ENCODE data around the gene PTPN2. TPM values are rescaled to one million over a fixed set of nuclear protein-coding genes. Genes with fewer than 3 reads are reported as not detected.
"Not testable (repeated sequence)": the region's sequence is repeated elsewhere in the genome, so short reads cannot be mapped to it uniquely, and the experiment has no call there.

Gene PTPN2
- total RNA-seq, 1 experiment from 2014 or later: 58.1 TPM

GRCh38 chr18:12766986-12767433 is 117.0 kb downstream of the PTPN2 start:
- peak; percentile 18 for TF ChIP-seq CTCF (IDR thresholded peaks at IDR 0.05; ENCODE audit: unreplicated experiment)
- Mint-ChIP-seq H3K4me1 (ENCODE audit: low read depth, unreplicated experiment) (no peaks in the 10 kb centered on the region), H3K36me3 (ENCODE audit: insufficient read depth, unreplicated experiment) (no peaks in the 10 kb centered on the region), H3K27ac (ENCODE audit: unreplicated experiment) (no peak overlapping the region), H3K9me3 (ENCODE audit: low read depth, unreplicated experiment) (no peaks in the 10 kb centered on the region), H3K27me3 (ENCODE audit: unreplicated experiment) (no peaks in the 10 kb centered on the region), H3K4me3 (ENCODE audit: low read depth, unreplicated experiment) (no peak overlapping the region)
- no TSS peak for BruUV-seq (replicated peaks)
- intact Hi-C loops (cut with micrococcal nuclease; ENCODE audit: unreplicated experiment): no loop called here
- DNase-seq: no peak
- CTCF ChIA-PET: interaction anchor here (0.6 to 1.0 kb wide), 2 partner anchors 22 to 53 kb away, joined by 3 to 4 read pairs; no protein-coding TSS in a partner anchor

GRCh38 chr18:12765586-12765985 is 118.5 kb downstream of the PTPN2 start:
- H3K36me3 Mint-ChIP-seq (ENCODE audit: insufficient read depth, unreplicated experiment): no peaks in the 10 kb centered on the region
- H3K27ac Mint-ChIP-seq (ENCODE audit: unreplicated experiment): no peak overlapping the region
- no TSS peak for BruUV-seq (replicated peaks)
- H3K9me3 Mint-ChIP-seq (ENCODE audit: low read depth, unreplicated experiment): no peaks in the 10 kb centered on the region
- no peak for TF ChIP-seq CTCF (IDR thresholded peaks at IDR 0.05; ENCODE audit: unreplicated experiment)
- no peaks in the 10 kb centered on the region for H3K4me1 Mint-ChIP-seq (ENCODE audit: low read depth, unreplicated experiment)
- DNase-seq: no peak
- H3K4me3 Mint-ChIP-seq (ENCODE audit: low read depth, unreplicated experiment): no peak overlapping the region
- no peaks in the 10 kb centered on the region for H3K27me3 Mint-ChIP-seq (ENCODE audit: unreplicated experiment)
- CTCF ChIA-PET: no interaction called here
- intact Hi-C loops (cut with micrococcal nuclease; ENCODE audit: unreplicated experiment): no loop called here

GRCh38 chr18:12765126-12765525 is 118.9 kb downstream of the PTPN2 start:
- H3K36me3 Mint-ChIP-seq (ENCODE audit: insufficient read depth, unreplicated experiment): no peaks in the 10 kb centered on the region
- DNase-seq: no peak
- CTCF ChIA-PET: no interaction called here
- no peak overlapping the region for H3K27ac Mint-ChIP-seq (ENCODE audit: unreplicated experiment)
- intact Hi-C loops (cut with micrococcal nuclease; ENCODE audit: unreplicated experiment): no loop called here
- TF ChIP-seq CTCF (IDR thresholded peaks at IDR 0.05; ENCODE audit: unreplicated experiment): no peak
- H3K4me3 Mint-ChIP-seq (ENCODE audit: low read depth, unreplicated experiment): no peak overlapping the region
- no TSS peak for BruUV-seq (replicated peaks)
- no peaks in the 10 kb centered on the region for H3K9me3 Mint-ChIP-seq (ENCODE audit: low read depth, unreplicated experiment)
- no peaks in the 10 kb centered on the region for H3K4me1 Mint-ChIP-seq (ENCODE audit: low read depth, unreplicated experiment)
- H3K27me3 Mint-ChIP-seq (ENCODE audit: unreplicated experiment): no peaks in the 10 kb centered on the region

- CTCF ChIA-PET; H3K27me3 Mint-ChIP-seq (ENCODE audit: unreplicated experiment); DNase-seq; BruUV-seq (replicated peaks); H3K4me1 Mint-ChIP-seq (ENCODE audit: low read depth, unreplicated experiment); intact Hi-C loops (cut with micrococcal nuclease; ENCODE audit: unreplicated experiment); H3K36me3 Mint-ChIP-seq (ENCODE audit: insufficient read depth, unreplicated experiment); H3K27ac Mint-ChIP-seq (ENCODE audit: unreplicated experiment); H3K4me3 Mint-ChIP-seq (ENCODE audit: low read depth, unreplicated experiment); H3K9me3 Mint-ChIP-seq (ENCODE audit: low read depth, unreplicated experiment): not testable (repeated sequence)
These were observed 125.5 kb downstream of the PTPN2 start for GRCh38 chr18:12758566-12758965.

- H3K4me3 Mint-ChIP-seq (ENCODE audit: low read depth, unreplicated experiment); H3K27ac Mint-ChIP-seq (ENCODE audit: unreplicated experiment); H3K9me3 Mint-ChIP-seq (ENCODE audit: low read depth, unreplicated experiment); BruUV-seq (replicated peaks); H3K27me3 Mint-ChIP-seq (ENCODE audit: unreplicated experiment); CTCF ChIA-PET; intact Hi-C loops (cut with micrococcal nuclease; ENCODE audit: unreplicated experiment); H3K4me1 Mint-ChIP-seq (ENCODE audit: low read depth, unreplicated experiment); DNase-seq; H3K36me3 Mint-ChIP-seq (ENCODE audit: insufficient read depth, unreplicated experiment): not testable (repeated sequence)
These were observed 127.3 kb downstream of the PTPN2 start for GRCh38 chr18:12756619-12757239.

GRCh38 chr18:12755606-12756005 is 128.4 kb downstream of the PTPN2 start:
- H3K9me3 Mint-ChIP-seq (ENCODE audit: low read depth, unreplicated experiment); H3K27ac Mint-ChIP-seq (ENCODE audit: unreplicated experiment); H3K36me3 Mint-ChIP-seq (ENCODE audit: insufficient read depth, unreplicated experiment); H3K4me3 Mint-ChIP-seq (ENCODE audit: low read depth, unreplicated experiment); H3K27me3 Mint-ChIP-seq (ENCODE audit: unreplicated experiment); CTCF ChIA-PET; intact Hi-C loops (cut with micrococcal nuclease; ENCODE audit: unreplicated experiment); DNase-seq; H3K4me1 Mint-ChIP-seq (ENCODE audit: low read depth, unreplicated experiment); BruUV-seq (replicated peaks): not testable (repeated sequence)
